Gastroesophageal sphincter (tissue), 4 donors: Measurements from ENCODE around the gene EXPH5. TPM values are rescaled to one million over a fixed set of nuclear protein-coding genes. Genes with fewer than 3 reads are reported as not detected.

ENCODE experiments used
- ATAC-seq: fragments of 150-250 bp; one replicate; pipeline ENCODE4 v1.9.1; 2016; ENCODE audit warnings: mild to moderate bottlenecking, moderate library complexity
- H3K27ac ChIP-seq, 4 donors: fragments of 200-600 bp; sonication (generic) in 3 of 4; 1 replicate in 3 of 4; 2 replicates in 1 of 4; pipeline ENCODE4 v1.5.1; 2016 to 2019
- H3K27me3 ChIP-seq: fragments of 200-600 bp; sonication (generic); one replicate; pipeline ENCODE4 v1.5.1; 2019
- H3K36me3 ChIP-seq, 2 donors: fragments of 200-600 bp; sonication (generic); one replicate each; pipeline ENCODE4 v1.5.1; 2019; ENCODE audit warnings: control low read depth in 1 of 2
- H3K4me1 ChIP-seq, 3 donors: fragments of 200-600 bp; sonication (generic); 1 replicate in 2 of 3; 2 replicates in 1 of 3; pipeline ENCODE4 v1.5.1; 2016 to 2019; ENCODE audit warnings: control low read depth in 2 of 3
- H3K4me3 ChIP-seq, 2 donors: fragments of 200-600 bp; sonication (generic); one replicate each; pipeline ENCODE4 v1.5.1; 2019; ENCODE audit warnings: mild to moderate bottlenecking in 1 of 2, moderate library complexity in 1 of 2
- H3K9me3 ChIP-seq, 3 donors: fragments of 200-600 bp; sonication (generic); one replicate each; pipeline ENCODE4 v1.5.1; 2017 to 2019; ENCODE audit warnings: control low read depth in 2 of 3
- CTCF ChIP-seq, 4 experiments: fragments of 200-600 bp in 2 of 4; fragments of 450-650 bp in 2 of 4; sonication (generic) in 1 of 4; IDR thresholded peaks; one replicate each; pipeline ENCODE4 v1.5.1; 2017 to 2019; ENCODE audit warnings: antibody characterized with exemption in 4 of 4, mild to moderate bottlenecking in 2 of 4, moderate library complexity in 2 of 4
- EP300 ChIP-seq: sonication (generic); formaldehyde crosslinking; IDR thresholded peaks from one replicate; pipeline ENCODE4 v1.6.1; 2017; ENCODE audit warnings: antibody characterized with exemption, mild to moderate bottlenecking
- POLR2A ChIP-seq, 2 donors: fragments of 450-650 bp; IDR thresholded peaks; one replicate each; pipeline ENCODE4 v1.6.1; 2017; ENCODE audit warnings: antibody characterized with exemption in 2 of 2, mild to moderate bottlenecking in 2 of 2, moderate library complexity in 1 of 2
- POLR2AphosphoS5 ChIP-seq: sonication (generic); formaldehyde crosslinking; IDR thresholded peaks from one replicate; pipeline ENCODE4 v1.6.1; 2017; ENCODE audit warnings: antibody characterized with exemption
- WGBS, 2 donors: methylation state at CpG; one replicate each; pipeline ENCODE4 v1.1.5; 2018; ENCODE audit warnings: low coverage in 1 of 2; 5-methylcytosine and 5-hydroxymethylcytosine counted together
- total RNA-seq, 4 donors: library from RNA; depleted of rRNA; stranded (reverse); fragments of >200 nt; gene quantifications; one replicate each; pipeline ENCODE4 v1.1.0, GENCODE V29; 2016

EXPH5 gene
- total RNA-seq, 4 donors from 2014 or later: 1.1 to 4.8 (median 4.0) TPM

DNA sequence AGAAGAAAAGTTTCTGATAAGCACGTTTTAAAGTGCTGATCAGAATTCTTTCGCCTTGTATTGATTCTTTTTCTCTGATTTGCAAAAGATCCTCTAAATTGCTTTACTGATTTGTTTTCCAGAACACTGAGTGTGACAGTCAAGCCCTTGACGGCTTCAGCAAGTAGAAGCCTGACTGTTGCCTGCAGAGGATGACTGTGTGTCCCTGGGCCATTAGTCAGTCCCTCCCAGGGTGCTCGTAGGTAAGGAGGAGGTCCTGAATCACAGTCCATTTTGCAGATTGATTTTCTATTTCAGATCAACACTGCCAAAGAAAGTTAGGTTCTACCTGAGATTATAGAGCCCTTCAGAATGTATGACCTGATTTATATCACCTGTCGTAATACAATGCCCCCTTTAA, 56.8 kb downstream of the EXPH5 start:
- TF ChIP-seq POLR2AphosphoS5: no peak
- no peak for TF ChIP-seq POLR2A (IDR thresholded peaks at IDR 0.05)
- TF ChIP-seq EP300: no peak
- TF ChIP-seq CTCF (IDR thresholded peaks at IDR 0.05): no peak
- 79 to 83% methylated on average over 5 of the region's 5 CpGs for WGBS, 2 donors
- ATAC-seq: no peak
- no peak overlapping the region for H3K4me3 ChIP-seq
- H3K36me3 ChIP-seq: peaks cover 0 to 11% of the 10 kb centered on the region in 2 donors
- no peaks in the 10 kb centered on the region for H3K9me3 ChIP-seq
- no peak overlapping the region for H3K27ac ChIP-seq
- H3K27me3 ChIP-seq: no peaks in the 10 kb centered on the region
- H3K4me1 ChIP-seq: no peaks in the 10 kb centered on the region

DNA sequence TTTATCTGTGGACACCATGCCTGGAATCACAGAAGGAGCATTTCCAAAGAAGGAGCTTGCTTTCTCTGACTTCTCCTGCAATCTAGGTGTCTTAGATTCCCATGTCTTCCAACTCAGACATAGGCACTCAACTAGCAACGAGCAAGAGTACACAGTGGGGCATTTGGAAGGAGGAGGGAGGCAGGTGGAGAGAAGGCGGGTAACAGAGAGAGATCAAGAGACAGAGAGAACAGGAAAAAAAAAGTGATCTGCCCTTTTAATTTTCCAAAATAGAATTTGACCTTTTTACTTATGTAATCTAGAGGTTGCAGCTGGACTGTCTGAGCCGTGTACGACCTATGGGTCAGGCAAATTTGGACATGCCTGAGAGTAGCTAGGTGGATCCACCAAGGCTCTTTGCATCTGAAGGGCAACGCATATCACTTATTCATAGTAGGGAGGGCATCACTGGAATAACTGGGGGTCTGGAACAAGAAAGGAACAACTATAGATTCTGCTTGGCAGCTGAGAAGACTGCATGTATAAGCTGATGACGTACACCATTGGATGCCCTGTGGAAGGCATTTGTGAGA, 58.1 kb downstream of the EXPH5 start:
- no peaks in the 10 kb centered on the region for H3K9me3 ChIP-seq
- no peaks in the 10 kb centered on the region for H3K27me3 ChIP-seq
- no peak for TF ChIP-seq EP300
- TF ChIP-seq POLR2A (IDR thresholded peaks at IDR 0.05): no peak
- no peak for TF ChIP-seq CTCF (IDR thresholded peaks at IDR 0.05)
- no peak for TF ChIP-seq POLR2AphosphoS5
- H3K4me1 ChIP-seq: no peaks in the 10 kb centered on the region
- H3K27ac ChIP-seq: no peak overlapping the region
- no peak for ATAC-seq
- 65 to 70% methylated on average over 2 of the region's 6 CpGs for WGBS, 2 donors
- no peak overlapping the region for H3K4me3 ChIP-seq
- H3K36me3 ChIP-seq: peaks cover 0 to 11% of the 10 kb centered on the region in 2 donors

- Histone ChIP-seq H3K36me3 (peaks cover 0 to 11% of the 10 kb centered on the region in 2 donors), H3K27ac (no peak overlapping the region), H3K9me3 (no peaks in the 10 kb centered on the region), H3K4me3 (no peak overlapping the region), H3K4me1 (no peaks in the 10 kb centered on the region), H3K27me3 (no peaks in the 10 kb centered on the region)
- no peak for TF ChIP-seq CTCF (IDR thresholded peaks at IDR 0.05)
- no peak for TF ChIP-seq EP300
- no peak for TF ChIP-seq POLR2AphosphoS5
- no peak for TF ChIP-seq POLR2A (IDR thresholded peaks at IDR 0.05)
- no peak for ATAC-seq
- WGBS, 2 donors: 75 to 78% methylated on average over 1 to 2 of the region's 2 CpGs
These were observed 59.2 kb downstream of the EXPH5 start for GRCh38 chr11:108534274-108534882.

DNA sequence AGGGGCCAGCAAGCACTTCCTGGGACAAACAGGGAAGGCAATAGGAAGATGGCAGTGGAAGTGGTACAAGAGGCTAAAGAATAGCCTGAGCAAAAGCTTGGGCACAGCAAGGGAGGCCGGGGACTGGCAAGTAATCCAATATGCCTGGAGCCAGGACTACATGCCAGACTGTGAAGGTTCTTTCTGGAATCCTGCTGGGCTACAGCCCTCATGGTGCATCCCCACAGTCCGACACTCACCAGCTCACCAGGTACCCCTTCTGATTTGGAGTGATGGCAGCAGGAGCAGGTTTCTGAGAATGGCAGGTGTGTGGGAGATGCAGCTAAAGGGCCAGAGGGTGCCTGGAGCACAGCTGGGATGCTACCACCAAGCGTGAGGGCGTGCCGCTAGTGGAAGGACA, 63.1 kb downstream of the EXPH5 start:
- 85 to 100% methylated on average over 1 to 2 of the region's 5 CpGs for WGBS, 2 donors
- ATAC-seq: no peak
- Histone ChIP-seq H3K4me1 (no peaks in the 10 kb centered on the region), H3K4me3 (no peak overlapping the region), H3K9me3 (no peaks in the 10 kb centered on the region), H3K27ac (no peak overlapping the region), H3K27me3 (no peaks in the 10 kb centered on the region), H3K36me3 (peaks cover 0 to 3% of the 10 kb centered on the region in 2 donors)
- no peak for TF ChIP-seq EP300
- TF ChIP-seq POLR2A (IDR thresholded peaks at IDR 0.05): no peak
- TF ChIP-seq CTCF (IDR thresholded peaks at IDR 0.05): no peak
- TF ChIP-seq POLR2AphosphoS5: no peak

GRCh38 chr11:108527382-108527781, 66.2 kb downstream of the EXPH5 start:
- no peak for ATAC-seq

More at GRCh38 chr11:108527382-108527781, 66.2 kb downstream of the EXPH5 start:
- Histone ChIP-seq H3K4me3 (no peak overlapping the region), H3K4me1 (no peaks in the 10 kb centered on the region), H3K27ac (no peak overlapping the region), H3K9me3 (no peaks in the 10 kb centered on the region), H3K36me3 (no peaks in the 10 kb centered on the region), H3K27me3 (no peaks in the 10 kb centered on the region)
- no peak for TF ChIP-seq CTCF (IDR thresholded peaks at IDR 0.05)
- no peak for TF ChIP-seq EP300
- TF ChIP-seq POLR2AphosphoS5: no peak
- no peak for TF ChIP-seq POLR2A (IDR thresholded peaks at IDR 0.05)
- 74 to 85% methylated on average over 6 of the region's 6 CpGs for WGBS, 2 donors
